HG03520 (cell line): Measurements from ENCODE around the gene ATP9B.

Experiments
- ATAC-seq: cut with Tn5 transposase; IDR thresholded peaks from one replicate; pipeline ENCODE4 v1.9.1; 2021; ENCODE audit warnings: mild to moderate bottlenecking, moderate library complexity; ENCODE audit not compliant: unreplicated experiment

The ATP9B gene, protein sequence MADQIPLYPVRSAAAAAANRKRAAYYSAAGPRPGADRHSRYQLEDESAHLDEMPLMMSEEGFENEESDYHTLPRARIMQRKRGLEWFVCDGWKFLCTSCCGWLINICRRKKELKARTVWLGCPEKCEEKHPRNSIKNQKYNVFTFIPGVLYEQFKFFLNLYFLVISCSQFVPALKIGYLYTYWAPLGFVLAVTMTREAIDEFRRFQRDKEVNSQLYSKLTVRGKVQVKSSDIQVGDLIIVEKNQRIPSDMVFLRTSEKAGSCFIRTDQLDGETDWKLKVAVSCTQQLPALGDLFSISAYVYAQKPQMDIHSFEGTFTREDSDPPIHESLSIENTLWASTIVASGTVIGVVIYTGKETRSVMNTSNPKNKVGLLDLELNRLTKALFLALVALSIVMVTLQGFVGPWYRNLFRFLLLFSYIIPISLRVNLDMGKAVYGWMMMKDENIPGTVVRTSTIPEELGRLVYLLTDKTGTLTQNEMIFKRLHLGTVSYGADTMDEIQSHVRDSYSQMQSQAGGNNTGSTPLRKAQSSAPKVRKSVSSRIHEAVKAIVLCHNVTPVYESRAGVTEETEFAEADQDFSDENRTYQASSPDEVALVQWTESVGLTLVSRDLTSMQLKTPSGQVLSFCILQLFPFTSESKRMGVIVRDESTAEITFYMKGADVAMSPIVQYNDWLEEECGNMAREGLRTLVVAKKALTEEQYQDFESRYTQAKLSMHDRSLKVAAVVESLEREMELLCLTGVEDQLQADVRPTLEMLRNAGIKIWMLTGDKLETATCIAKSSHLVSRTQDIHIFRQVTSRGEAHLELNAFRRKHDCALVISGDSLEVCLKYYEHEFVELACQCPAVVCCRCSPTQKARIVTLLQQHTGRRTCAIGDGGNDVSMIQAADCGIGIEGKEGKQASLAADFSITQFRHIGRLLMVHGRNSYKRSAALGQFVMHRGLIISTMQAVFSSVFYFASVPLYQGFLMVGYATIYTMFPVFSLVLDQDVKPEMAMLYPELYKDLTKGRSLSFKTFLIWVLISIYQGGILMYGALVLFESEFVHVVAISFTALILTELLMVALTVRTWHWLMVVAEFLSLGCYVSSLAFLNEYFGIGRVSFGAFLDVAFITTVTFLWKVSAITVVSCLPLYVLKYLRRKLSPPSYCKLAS

DNA sequence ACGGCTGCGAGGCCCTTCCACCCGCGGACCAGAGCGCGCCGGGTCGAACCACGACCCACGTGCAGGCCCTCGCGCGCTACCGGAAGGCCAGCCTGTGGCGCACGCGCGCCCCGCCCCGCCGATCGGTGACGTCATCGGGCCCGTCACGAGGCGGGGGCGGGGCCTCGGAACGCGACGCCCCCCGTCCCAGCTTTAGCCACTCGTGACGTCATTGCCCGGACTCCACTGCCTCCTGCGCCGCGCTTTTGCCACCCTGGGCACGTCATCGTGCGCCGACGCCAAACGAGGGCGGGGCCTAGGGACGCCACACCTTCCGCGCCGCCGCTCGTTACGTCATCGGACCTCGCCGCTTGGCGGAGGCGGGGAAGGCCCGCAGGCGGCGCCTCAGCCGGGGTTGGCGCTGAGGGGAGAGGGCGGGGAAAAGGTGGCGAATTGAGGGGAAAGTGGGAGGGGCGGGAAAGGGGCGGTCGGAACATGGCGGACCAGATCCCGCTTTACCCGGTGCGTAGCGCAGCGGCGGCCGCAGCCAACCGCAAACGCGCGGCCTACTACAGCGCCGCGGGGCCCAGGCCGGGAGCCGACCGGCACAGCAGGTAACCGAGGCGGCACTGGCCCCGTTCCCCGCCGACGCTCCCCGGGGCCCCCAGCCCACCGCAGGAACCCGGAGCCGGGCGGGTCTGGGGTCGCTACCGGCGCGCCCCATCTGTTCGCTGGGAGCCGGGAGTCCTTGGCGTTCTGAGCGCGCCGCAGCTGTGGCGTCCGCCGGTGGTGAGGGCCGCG is at the start of gene ATP9B:
TSS of gene ATP9B (plus strand) at position 458 of the 780 bp plus-strand sequence. CDS start at position 475, 17 bp downstream.
- peak; percentile 86 for ATAC-seq

DNA sequence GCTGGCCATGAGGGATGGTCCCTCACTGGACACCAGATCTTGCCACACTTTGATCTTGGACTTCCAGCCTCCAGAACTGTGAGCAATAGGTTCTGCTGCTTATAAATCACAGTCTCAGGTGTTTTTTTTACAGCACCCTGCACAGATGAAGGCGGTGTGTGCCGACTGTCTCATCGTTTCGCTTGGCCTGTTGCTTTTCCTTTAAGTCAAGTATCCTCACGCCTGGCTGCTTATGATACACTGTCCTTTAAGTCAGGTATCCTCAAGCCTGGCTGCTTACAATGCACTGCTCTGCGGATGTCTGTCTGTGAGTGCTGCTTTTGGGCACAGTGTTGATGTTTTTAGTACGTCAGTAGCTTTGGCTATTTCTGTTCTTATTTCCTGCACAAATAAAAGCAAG is 49.3 kb upstream of the ATP9B start:
- no peak for ATAC-seq

DNA sequence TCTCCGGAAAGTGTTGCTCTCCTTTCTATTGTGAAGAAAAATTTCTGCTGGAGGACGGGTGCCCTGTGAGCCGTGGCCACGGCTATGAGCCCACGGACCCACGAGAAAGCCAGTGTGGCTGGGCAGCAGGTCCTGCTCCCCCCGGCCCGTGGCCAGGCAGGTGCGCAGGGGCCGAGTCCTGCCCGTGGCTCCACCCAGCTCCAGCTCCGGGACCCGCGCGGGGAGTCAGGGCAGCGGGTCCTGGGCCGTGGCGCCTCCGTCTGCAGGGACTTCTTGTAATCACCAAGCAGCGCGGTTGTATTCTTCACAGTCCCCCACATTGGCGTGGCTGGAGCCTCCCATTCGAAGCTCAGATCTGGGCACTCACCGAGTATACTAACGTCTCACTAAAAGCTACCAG is 46.6 kb upstream of the ATP9B start:
- ATAC-seq = no peak

- ATAC-seq = no peak
Measured at GRCh38 chr18:79026491-79026890, 42.7 kb upstream of the ATP9B start.

DNA sequence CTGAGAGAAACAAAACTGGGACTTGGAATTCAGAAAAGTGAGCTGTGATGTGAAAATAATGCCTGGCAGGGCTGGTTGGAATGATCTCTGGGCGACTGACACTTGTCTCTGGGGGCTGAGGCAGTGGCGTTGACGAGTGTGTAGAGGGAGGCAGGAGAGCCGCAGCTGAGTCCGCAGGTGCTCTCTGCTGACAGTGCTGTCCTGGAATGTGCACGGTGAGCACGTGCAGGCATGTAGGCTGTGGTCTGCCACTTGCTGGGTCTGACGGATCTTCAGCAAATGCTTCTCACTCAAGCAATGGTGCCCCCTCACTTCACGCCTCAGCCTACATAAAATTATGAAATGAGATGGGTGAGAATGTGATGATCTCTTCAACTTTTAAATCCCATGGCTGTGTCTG is 38.5 kb upstream of the ATP9B start:
- ATAC-seq = no peak

DNA sequence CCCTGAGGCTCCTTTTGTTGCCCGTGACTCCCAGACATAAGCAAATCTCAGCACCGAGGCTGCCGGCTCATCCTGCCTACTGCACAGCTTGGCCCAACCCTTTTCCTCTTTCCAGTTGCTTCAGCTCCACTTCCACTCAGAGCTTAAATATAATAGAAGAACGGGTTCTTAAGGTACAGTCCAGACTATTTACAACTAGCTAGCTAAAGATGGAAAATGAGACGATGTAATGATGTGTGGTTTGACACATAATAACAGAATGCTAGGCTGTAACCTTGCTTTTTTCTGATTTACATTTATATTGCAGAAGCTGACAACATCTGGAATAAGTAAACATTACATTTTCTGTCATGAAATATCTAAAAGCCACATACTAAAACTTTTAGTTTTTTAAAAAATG is 26.9 kb upstream of the ATP9B start:
- ATAC-seq = no peak

DNA sequence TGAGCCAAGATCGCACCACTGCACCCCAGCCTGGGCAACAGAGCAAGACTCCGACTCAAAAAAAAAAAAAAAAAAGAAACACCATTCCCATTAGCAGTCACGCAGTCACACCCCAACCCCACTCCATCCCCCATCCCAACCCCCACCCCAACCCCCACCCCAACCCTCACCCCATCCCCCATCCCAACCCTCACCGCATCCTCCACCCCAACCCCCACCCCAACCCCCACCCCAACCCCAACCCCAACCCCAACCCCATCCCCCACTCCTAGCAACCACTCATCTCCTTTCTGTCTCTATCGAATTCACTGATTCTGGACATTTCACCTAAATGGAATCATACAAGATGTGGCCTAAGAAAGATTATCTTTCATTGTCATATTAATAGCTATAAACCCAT is 25.9 kb upstream of the ATP9B start:
- no peak for ATAC-seq

- ATAC-seq = no peak
Measured at GRCh38 chr18:79046522-79046921, 22.7 kb upstream of the ATP9B start.

GRCh38 chr18:79047556-79048244 is 21.5 kb upstream of the ATP9B start:
- ATAC-seq = no peak

GRCh38 chr18:79048245-79048632 is 21.0 kb upstream of the ATP9B start:
- no peak for ATAC-seq

DNA sequence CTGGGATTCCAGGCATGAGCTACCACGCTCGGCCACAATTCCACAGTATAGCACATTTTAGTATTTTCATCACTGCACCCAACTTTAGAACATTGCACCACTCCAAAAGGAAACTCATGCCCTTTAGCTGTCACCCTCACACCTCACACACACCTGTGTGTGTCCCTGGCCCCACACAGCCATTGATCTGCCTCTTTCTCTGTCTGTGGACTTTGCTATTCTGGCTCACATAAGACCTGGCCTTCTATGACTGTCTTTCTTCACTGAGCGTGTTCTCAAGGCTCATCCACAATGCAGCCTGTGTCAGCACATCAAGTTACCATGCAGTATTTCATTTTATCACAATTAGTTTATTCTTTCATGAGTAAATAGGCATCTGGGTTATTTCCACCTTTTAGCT is 19.7 kb upstream of the ATP9B start:
- ATAC-seq = no peak

DNA sequence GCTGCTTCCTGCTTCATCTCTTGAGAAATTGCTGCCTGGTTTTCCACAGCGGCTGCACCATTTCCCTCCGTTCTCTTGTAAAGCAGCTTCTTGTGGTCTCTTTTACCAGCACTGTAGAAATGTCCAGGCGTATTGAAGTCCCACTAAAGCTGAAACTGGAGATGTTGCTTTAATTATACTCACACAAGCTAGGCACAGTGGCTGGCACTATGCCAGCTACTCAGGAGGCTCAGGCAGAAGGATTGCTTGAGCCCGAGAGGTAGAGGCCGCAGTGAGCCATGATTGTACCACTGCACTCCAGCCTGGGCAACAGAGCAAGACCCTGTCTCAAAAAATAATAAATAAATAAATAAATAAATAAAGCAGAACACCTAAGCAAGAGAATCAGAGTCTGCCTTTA is 19.2 kb upstream of the ATP9B start:
- no peak for ATAC-seq

DNA sequence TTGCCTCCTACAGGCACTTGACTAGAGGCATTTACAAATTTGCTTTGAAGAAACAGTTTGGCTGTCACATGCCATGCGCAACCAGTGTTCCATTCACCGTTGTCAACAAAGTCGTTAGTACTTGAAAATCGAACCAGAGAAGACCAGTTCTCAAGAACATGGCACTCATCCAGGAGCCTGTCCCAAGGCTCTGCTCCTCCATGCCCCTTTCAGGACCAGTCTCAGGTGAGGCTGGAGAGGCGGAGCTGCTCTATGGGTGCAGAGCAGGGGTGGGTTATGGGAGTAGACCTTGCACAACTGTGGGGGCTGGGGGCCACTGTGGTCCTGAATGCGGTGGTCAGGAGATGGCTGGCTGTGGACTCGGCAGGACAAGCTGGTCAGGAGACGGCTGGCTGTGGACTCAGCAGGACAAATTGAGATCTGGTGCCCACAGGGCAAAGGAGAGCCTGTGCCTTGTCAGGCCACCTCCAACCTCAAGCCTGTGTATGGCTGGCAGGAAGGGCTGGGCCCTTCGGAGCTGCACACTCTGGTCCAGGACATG is 12.3 kb upstream of the ATP9B start:
- no peak for ATAC-seq

DNA sequence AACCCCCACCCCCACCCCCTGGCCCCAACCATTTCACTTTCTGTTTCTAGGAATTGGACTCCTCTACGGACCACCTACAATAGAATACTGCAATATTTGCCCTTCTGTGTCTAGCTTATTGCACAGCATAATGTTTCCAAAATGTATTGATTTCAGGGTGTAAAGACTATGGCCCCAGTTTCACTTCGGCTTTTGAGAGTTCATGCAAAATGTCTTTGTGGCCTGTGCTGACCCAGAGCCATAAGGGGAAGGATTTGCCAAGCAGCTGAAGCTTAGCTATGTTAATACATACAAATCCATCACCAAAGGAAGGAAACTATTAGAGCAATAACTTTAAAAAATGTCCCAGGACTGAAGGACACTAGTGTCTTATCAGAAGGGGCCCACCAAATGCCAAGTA is 11.2 kb upstream of the ATP9B start:
- peak; percentile 46 for ATAC-seq

- no peak for ATAC-seq
Measured at GRCh38 chr18:79062806-79063205, 6.4 kb upstream of the ATP9B start.

- ATAC-seq = no peak
Measured at GRCh38 chr18:79064228-79064627, 5.0 kb upstream of the ATP9B start.

DNA sequence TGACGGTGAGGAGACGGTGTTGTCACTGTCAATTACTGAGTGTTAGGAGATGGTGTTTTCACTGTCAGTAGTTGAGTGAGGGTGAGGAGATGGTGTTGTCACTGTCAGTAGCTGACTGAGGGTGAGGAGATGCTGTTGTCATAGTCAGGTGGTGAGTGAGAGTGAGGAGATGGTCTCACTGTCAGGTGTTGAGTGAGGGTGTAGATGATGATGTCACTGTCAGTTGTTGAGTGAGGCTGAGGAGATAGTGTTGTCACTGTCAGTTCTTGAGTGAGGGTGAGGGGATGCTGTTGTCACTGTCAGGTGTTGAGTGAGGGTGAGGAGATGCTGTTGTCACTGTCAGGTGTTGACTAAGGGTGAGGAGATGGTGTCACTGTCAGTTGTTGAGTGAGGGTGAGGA is 3.4 kb upstream of the ATP9B start:
- ATAC-seq = no peak

DNA sequence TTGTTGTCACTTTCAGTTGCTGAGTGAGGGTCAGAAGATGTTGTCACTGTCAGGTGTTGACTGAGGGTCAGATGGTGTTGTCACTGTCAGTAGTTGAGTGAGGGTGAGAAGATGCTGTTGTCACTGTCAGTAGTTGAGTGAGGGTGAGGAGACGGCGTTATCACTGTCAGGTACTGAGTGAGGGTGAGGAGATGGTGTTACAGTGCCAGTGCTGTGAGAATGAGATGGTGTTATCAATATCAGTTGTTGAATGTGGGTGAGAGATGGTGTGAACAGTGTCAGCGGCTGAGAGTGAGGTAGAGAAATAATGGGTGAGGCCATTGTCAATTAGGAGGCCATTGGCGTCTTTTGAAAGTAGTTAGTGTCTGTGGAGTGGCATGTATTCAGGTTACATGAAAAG is 1.6 kb upstream of the ATP9B start:
- ATAC-seq = no peak

- no peak for ATAC-seq
Measured at GRCh38 chr18:79068341-79068936, 755 bp upstream of the ATP9B start.
